Memory B cell (primary cell): Measurements from ENCODE around the gene VAPB.

Experiments used
- ATAC-seq: fragments of 150-1000 bp; cut with Tn5 transposase; 2 replicates; pipeline ENCODE4 v1.10.0; 2021; ENCODE audit warnings: low read depth, mild to moderate bottlenecking, moderate library complexity
- DNase-seq, 2 donors: peaks; one replicate each; pipeline ENCODE4 v3.0.0; 2022; ENCODE audit warnings: low spot score in 2 of 2
- H3K27ac Mint-ChIP-seq: one replicate; pipeline ENCODE4 v1.8.0; 2022; ENCODE audit warnings: mild to moderate bottlenecking, moderate library complexity, mixed read lengths
- H3K27me3 Mint-ChIP-seq: one replicate; pipeline ENCODE4 v1.8.0; 2022; ENCODE audit warnings: mixed read lengths
- H3K36me3 Mint-ChIP-seq: one replicate; pipeline ENCODE4 v1.8.0; 2022; ENCODE audit warnings: mild to moderate bottlenecking, mixed read lengths
- H3K4me1 Mint-ChIP-seq: one replicate; pipeline ENCODE4 v1.8.0; 2022; ENCODE audit warnings: mixed read lengths
- H3K4me3 Mint-ChIP-seq: one replicate; pipeline ENCODE4 v1.8.0; 2022; ENCODE audit warnings: mild to moderate bottlenecking, moderate library complexity, mixed read lengths
- H3K9me3 Mint-ChIP-seq: one replicate; pipeline ENCODE4 v1.8.0; 2022; ENCODE audit warnings: mixed read lengths

The VAPB gene

GRCh38 chr20:58388882-58389323 lies at the start of gene VAPB:
VAPB (plus strand) TSS chr20:58389229; CDS start chr20:58389460, 231 bp downstream.
- Mint-ChIP-seq H3K27ac (peak within 1 kb of the TSS; percentile 92), H3K36me3 (peaks cover 13% of the 10 kb centered on the region), H3K9me3 (no peaks in the 10 kb centered on the region), H3K27me3 (peaks cover 2% of the 10 kb centered on the region), H3K4me3 (peak within 1 kb of the TSS; percentile 94), H3K4me1 (peaks cover 29% of the 10 kb centered on the region)
- peak; percentile 95 for ATAC-seq
- DNase-seq: peak; percentile 98 to 99

- Mint-ChIP-seq H3K27me3 (no peaks in the 10 kb centered on the region), H3K27ac (no peak overlapping the region), H3K36me3 (peaks cover 35% of the 10 kb centered on the region), H3K4me3 (no peak overlapping the region), H3K4me1 (peaks cover 25% of the 10 kb centered on the region), H3K9me3 (no peaks in the 10 kb centered on the region)
- ATAC-seq (no peak), DNase-seq (no peak)
Measured at GRCh38 chr20:58339741-58340140, 49.3 kb upstream of the VAPB start.

GRCh38 chr20:58340151-58340550 lies 48.9 kb upstream of the VAPB start:
- Mint-ChIP-seq H3K9me3 (no peaks in the 10 kb centered on the region), H3K27ac (no peak overlapping the region), H3K36me3 (peaks cover 39% of the 10 kb centered on the region), H3K4me3 (no peak overlapping the region), H3K27me3 (no peaks in the 10 kb centered on the region), H3K4me1 (peaks cover 25% of the 10 kb centered on the region)
- ATAC-seq: no peak
- DNase-seq: no peak

- DNase-seq (no peak), ATAC-seq (no peak)
- Mint-ChIP-seq H3K4me3 (no peak overlapping the region), H3K9me3 (no peaks in the 10 kb centered on the region), H3K27ac (no peak overlapping the region), H3K4me1 (peaks cover 25% of the 10 kb centered on the region), H3K36me3 (peaks cover 44% of the 10 kb centered on the region), H3K27me3 (no peaks in the 10 kb centered on the region)
Measured at GRCh38 chr20:58340853-58341252, 48.2 kb upstream of the VAPB start.

- Mint-ChIP-seq H3K4me1 (peaks cover 19% of the 10 kb centered on the region), H3K27ac (no peak overlapping the region), H3K36me3 (peaks cover 51% of the 10 kb centered on the region), H3K9me3 (peaks cover 2% of the 10 kb centered on the region), H3K27me3 (no peaks in the 10 kb centered on the region), H3K4me3 (no peak overlapping the region)
- ATAC-seq (no peak), DNase-seq (no peak)
Measured at GRCh38 chr20:58342104-58342945, 46.7 kb upstream of the VAPB start.

GRCh38 chr20:58344741-58345140 lies 44.3 kb upstream of the VAPB start:
- no peak for DNase-seq
- Mint-ChIP-seq H3K27ac (no peak overlapping the region), H3K4me1 (peaks cover 14% of the 10 kb centered on the region), H3K9me3 (peaks cover 2% of the 10 kb centered on the region), H3K27me3 (no peaks in the 10 kb centered on the region), H3K36me3 (peaks cover 51% of the 10 kb centered on the region), H3K4me3 (no peak overlapping the region)
- no peak for ATAC-seq

GRCh38 chr20:58349570-58349969 lies 39.5 kb upstream of the VAPB start:
- no peak overlapping the region for H3K27ac Mint-ChIP-seq
- no peak overlapping the region for H3K4me3 Mint-ChIP-seq
- H3K4me1 Mint-ChIP-seq: no peaks in the 10 kb centered on the region
- ATAC-seq: no peak
- peaks cover 2% of the 10 kb centered on the region for H3K9me3 Mint-ChIP-seq
- H3K27me3 Mint-ChIP-seq: no peaks in the 10 kb centered on the region
- DNase-seq: no peak
- H3K36me3 Mint-ChIP-seq: peaks cover 45% of the 10 kb centered on the region

- no peaks in the 10 kb centered on the region for H3K27me3 Mint-ChIP-seq
- H3K27ac Mint-ChIP-seq: peak overlapping the region; percentile 31
- no peak for ATAC-seq
- H3K36me3 Mint-ChIP-seq: peaks cover 29% of the 10 kb centered on the region
- H3K4me3 Mint-ChIP-seq: no peak overlapping the region
- H3K9me3 Mint-ChIP-seq: no peaks in the 10 kb centered on the region
- no peak for DNase-seq
- no peaks in the 10 kb centered on the region for H3K4me1 Mint-ChIP-seq
Measured at GRCh38 chr20:58352468-58352867, 36.6 kb upstream of the VAPB start.

GRCh38 chr20:58359441-58359840 lies 29.6 kb upstream of the VAPB start:
- Mint-ChIP-seq H3K36me3 (peaks cover 32% of the 10 kb centered on the region), H3K4me1 (no peaks in the 10 kb centered on the region), H3K27me3 (no peaks in the 10 kb centered on the region), H3K27ac (peak overlapping the region; percentile 11), H3K4me3 (no peak overlapping the region), H3K9me3 (no peaks in the 10 kb centered on the region)
- no peak for ATAC-seq
- DNase-seq: no peak

- Mint-ChIP-seq H3K27ac (no peak overlapping the region), H3K27me3 (no peaks in the 10 kb centered on the region), H3K36me3 (peaks cover 28% of the 10 kb centered on the region), H3K4me1 (no peaks in the 10 kb centered on the region), H3K9me3 (no peaks in the 10 kb centered on the region), H3K4me3 (no peak overlapping the region)
- ATAC-seq: no peak
- DNase-seq: no peak
Measured at GRCh38 chr20:58360936-58361335, 28.1 kb upstream of the VAPB start.

- Mint-ChIP-seq H3K27ac (no peak overlapping the region), H3K4me3 (no peak overlapping the region), H3K9me3 (no peaks in the 10 kb centered on the region), H3K4me1 (no peaks in the 10 kb centered on the region), H3K36me3 (peaks cover 30% of the 10 kb centered on the region), H3K27me3 (no peaks in the 10 kb centered on the region)
- ATAC-seq (no peak), DNase-seq (no peak)
Measured at GRCh38 chr20:58361481-58362205, 27.4 kb upstream of the VAPB start.

- Mint-ChIP-seq H3K36me3 (peaks cover 28% of the 10 kb centered on the region), H3K4me1 (no peaks in the 10 kb centered on the region)
- DNase-seq: no peak
Measured at GRCh38 chr20:58362206-58362516, 26.9 kb upstream of the VAPB start.

GRCh38 chr20:58362970-58363369 lies 26.1 kb upstream of the VAPB start:
- Mint-ChIP-seq H3K36me3 (peaks cover 23% of the 10 kb centered on the region), H3K9me3 (no peaks in the 10 kb centered on the region)

More at GRCh38 chr20:58362206-58362516, 26.9 kb upstream of the VAPB start:
- Mint-ChIP-seq H3K9me3 (no peaks in the 10 kb centered on the region), H3K27me3 (no peaks in the 10 kb centered on the region), H3K27ac (no peak overlapping the region), H3K4me3 (no peak overlapping the region)
- ATAC-seq: no peak

GRCh38 chr20:58366866-58367265 lies 22.2 kb upstream of the VAPB start:
- H3K4me3 Mint-ChIP-seq: no peak overlapping the region
- peaks cover 12% of the 10 kb centered on the region for H3K36me3 Mint-ChIP-seq
- DNase-seq (no peak), ATAC-seq (no peak)
- H3K9me3 Mint-ChIP-seq: no peaks in the 10 kb centered on the region
- no peak overlapping the region for H3K27ac Mint-ChIP-seq
- H3K27me3 Mint-ChIP-seq: no peaks in the 10 kb centered on the region
- no peaks in the 10 kb centered on the region for H3K4me1 Mint-ChIP-seq

More at GRCh38 chr20:58362970-58363369, 26.1 kb upstream of the VAPB start:
- H3K27ac Mint-ChIP-seq: no peak overlapping the region
- H3K4me3 Mint-ChIP-seq: no peak overlapping the region
- ATAC-seq (no peak), DNase-seq (no peak)
- H3K27me3 Mint-ChIP-seq: no peaks in the 10 kb centered on the region
- no peaks in the 10 kb centered on the region for H3K4me1 Mint-ChIP-seq
